ENCODE data around the gene NABP1. TPM values are rescaled to one million over a fixed set of nuclear protein-coding genes. Genes with fewer than 3 reads are reported as not detected.

Gene NABP1
- total and polyA plus RNA-seq, 12 donors, result 1.2 to 15.3 (median 3.8) TPM

DNA sequence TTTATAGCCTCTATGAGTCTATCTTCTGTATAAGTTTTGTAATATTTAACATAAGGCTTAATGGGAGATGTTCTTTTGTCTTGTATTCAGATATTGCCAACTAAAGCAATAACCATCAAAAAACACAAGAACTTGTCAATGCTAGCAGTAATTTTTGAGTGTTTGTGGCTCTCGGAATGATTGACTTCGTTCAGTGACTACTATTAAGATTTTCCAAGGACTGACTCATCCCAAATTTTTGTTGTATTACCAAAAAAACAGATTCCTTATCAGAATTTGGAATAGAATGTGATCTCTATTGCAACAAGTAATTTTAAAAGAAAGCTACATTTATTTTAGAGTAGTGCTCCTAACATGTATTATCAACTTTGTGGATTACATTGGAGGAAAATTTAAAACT, 8.1 kb downstream of the NABP1 start:
- Histone ChIP-seq H3K9me3 (no peaks in the 10 kb centered on the region), H3K36me3 (peaks cover 0 to 83% (median 0%) of the 10 kb centered on the region in 9 donors), H3K4me3 (no peak overlapping the region), H3K27ac (no peak overlapping the region), H3K4me1 (peaks cover 0 to 62% (median 6%) of the 10 kb centered on the region in 9 donors), H3K27me3 (no peaks in the 10 kb centered on the region)
- intact Hi-C loops (cut with DNase I), result no loop called here
- TF ChIP-seq, protein P1, sequence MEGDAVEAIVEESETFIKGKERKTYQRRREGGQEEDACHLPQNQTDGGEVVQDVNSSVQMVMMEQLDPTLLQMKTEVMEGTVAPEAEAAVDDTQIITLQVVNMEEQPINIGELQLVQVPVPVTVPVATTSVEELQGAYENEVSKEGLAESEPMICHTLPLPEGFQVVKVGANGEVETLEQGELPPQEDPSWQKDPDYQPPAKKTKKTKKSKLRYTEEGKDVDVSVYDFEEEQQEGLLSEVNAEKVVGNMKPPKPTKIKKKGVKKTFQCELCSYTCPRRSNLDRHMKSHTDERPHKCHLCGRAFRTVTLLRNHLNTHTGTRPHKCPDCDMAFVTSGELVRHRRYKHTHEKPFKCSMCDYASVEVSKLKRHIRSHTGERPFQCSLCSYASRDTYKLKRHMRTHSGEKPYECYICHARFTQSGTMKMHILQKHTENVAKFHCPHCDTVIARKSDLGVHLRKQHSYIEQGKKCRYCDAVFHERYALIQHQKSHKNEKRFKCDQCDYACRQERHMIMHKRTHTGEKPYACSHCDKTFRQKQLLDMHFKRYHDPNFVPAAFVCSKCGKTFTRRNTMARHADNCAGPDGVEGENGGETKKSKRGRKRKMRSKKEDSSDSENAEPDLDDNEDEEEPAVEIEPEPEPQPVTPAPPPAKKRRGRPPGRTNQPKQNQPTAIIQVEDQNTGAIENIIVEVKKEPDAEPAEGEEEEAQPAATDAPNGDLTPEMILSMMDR (IDR thresholded peaks at IDR 0.05), result no peak
- no peak for DNase-seq
- no peak for ATAC-seq
- 65 to 88% methylated on average over 2 of the region's 2 CpGs for WGBS, 2 donors

DNA sequence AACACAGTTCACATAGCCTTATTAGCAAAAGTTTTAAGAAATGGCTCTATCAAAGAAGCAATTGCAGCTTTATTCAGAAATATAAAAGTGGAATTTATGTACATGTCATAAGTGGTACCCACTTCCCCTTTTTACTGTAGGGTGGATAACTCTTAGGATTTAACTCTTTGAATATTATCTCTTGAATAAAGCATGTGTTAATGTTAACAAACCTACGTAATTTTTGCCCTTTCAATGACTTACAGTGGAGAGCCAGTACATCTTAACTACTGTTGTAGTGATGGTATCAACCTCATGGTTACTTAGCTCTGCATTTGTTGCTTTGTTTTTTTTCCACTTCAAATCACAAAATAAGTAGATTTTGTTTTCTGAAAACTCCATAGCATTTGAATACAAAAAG, 8.8 kb downstream of the NABP1 start:
- H3K9me3 ChIP-seq, result no peaks in the 10 kb centered on the region
- H3K36me3 ChIP-seq, result peaks cover 0 to 76% (median 0%) of the 10 kb centered on the region in 9 donors
- 86 to 91% methylated on average over 1 of the region's 1 CpG for WGBS, 2 donors
- peaks cover 0 to 62% (median 10%) of the 10 kb centered on the region in 9 donors for H3K4me1 ChIP-seq
- ATAC-seq, result no peak
- no peak overlapping the region for H3K27ac ChIP-seq
- DNase-seq, result no peak
- TF ChIP-seq, protein P1 (IDR thresholded peaks at IDR 0.05), result no peak
- H3K27me3 ChIP-seq, result no peaks in the 10 kb centered on the region
- no peak overlapping the region for H3K4me3 ChIP-seq
- intact Hi-C loops (cut with DNase I), result no loop called here

DNA sequence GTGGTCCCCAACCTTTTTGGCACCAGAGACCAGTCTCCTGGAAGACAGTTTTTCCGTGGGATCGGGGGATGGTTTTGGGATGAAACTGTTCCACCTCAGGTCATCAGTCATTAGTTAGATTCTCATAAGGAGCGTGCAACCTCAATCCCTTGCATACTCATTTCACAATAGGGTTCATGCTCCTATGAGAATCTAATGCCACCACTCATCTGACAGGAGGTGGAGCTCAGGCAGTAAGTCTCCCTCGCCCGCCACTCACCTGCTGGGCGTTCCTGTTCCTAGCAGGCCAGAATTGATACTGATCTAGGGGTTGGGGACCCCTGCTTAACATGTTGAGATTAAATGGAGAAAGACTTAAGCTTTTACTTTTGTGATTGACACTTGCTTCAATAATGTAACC, 9.9 kb downstream of the NABP1 start:
- Histone ChIP-seq H3K4me3 (no peak overlapping the region), H3K27ac (no peak overlapping the region), H3K4me1 (peaks cover 0 to 52% (median 10%) of the 10 kb centered on the region in 9 donors), H3K9me3 (no peaks in the 10 kb centered on the region), H3K27me3 (peaks cover 0 to 5% (median 0%) of the 10 kb centered on the region in 7 donors), H3K36me3 (peaks cover 0 to 65% (median 0%) of the 10 kb centered on the region in 9 donors)
- DNase-seq (no peak), ATAC-seq (no peak)
- TF ChIP-seq, protein P1 (IDR thresholded peaks at IDR 0.05), result no peak
- intact Hi-C loops (cut with DNase I), result no loop called here
- 95 to 96% methylated on average over 6 of the region's 6 CpGs for WGBS, 2 donors

DNA sequence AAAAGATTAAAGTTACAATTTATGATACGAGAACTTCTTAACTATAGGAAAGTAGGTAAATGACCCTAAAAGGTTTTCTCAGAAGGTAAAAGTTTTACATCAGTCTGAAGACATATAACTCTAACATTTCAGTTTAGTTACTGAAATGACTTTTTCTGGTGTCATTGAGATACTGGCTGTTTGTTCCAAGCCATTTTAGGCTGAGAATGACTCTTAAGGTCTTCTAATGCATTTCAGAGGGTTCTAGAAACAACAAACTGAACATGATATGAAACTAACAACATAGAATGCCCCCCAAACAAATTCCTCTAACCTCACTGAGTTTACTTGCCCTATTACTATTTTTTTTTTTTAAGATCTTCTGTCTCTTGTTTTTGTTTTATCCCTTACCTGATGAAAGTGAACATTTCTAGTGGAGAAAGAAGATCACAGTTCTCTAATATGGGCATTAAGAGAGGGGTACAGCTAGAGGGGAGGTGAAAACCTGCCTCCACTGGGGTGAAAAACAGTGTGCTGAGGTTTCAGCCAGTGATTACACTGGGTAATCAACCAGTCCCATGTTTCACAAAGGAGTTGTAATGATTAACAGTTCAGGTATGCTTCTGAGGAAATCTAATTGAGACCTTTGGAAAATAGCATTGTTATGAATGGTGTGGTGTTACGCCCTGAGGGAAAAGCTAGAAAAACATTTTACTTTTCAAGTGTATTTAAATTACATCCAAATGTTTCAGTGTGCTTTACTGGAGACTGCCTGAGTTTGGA, 11.2 kb downstream of the NABP1 start:
- WGBS, 2 donors, result 93 to 97% methylated on average over 2 of the region's 2 CpGs
- Histone ChIP-seq H3K4me3 (no peak overlapping the region), H3K27me3 (peaks cover 0 to 5% (median 0%) of the 10 kb centered on the region in 7 donors), H3K36me3 (peaks cover 0 to 52% (median 0%) of the 10 kb centered on the region in 9 donors), H3K27ac (no peak overlapping the region), H3K4me1 (peaks cover 0 to 41% (median 10%) of the 10 kb centered on the region in 9 donors), H3K9me3 (no peaks in the 10 kb centered on the region)
- no peak for ATAC-seq
- TF ChIP-seq, protein P1 (IDR thresholded peaks at IDR 0.05), result no peak
- no peak for DNase-seq
- intact Hi-C loops (cut with DNase I), result no loop called here

All from heart right ventricle (tissue), 16 donors.